Measurements from ENCODE around the gene FHL1. TPM values are rescaled to one million over a fixed set of nuclear protein-coding genes. Genes with fewer than 3 reads are reported as not detected.

The FHL1 gene
- total RNA-seq, 1 experiment from 2014 or later, result 20.0 TPM

- no TSS peak for BruUV-seq (replicated peaks)
- H2AFZ ChIP-seq (ENCODE audit: low read depth, low read length, poor library complexity, severe bottlenecking), result no peak overlapping the region
- no peaks in the 10 kb centered on the region for H3K4me1 ChIP-seq (ENCODE audit: control insufficient read depth in 1 of 2, insufficient read depth in 2 of 2, low read length in 2 of 2)
- no peak overlapping the region for H3K9ac ChIP-seq (ENCODE audit: low read length)
- no peaks in the 10 kb centered on the region for H4K20me1 ChIP-seq (ENCODE audit: insufficient read depth)
- no peak overlapping the region for H3K27ac ChIP-seq (ENCODE audit: low read depth, low read length)
- no peaks in the 10 kb centered on the region for H3K9me2 ChIP-seq (ENCODE audit: insufficient read depth)
- TF ChIP-seq RAD21 (IDR thresholded peaks at IDR 0.05; ENCODE audit: low read depth), result no peak
- TF ChIP-seq CEBPB (IDR thresholded peaks at IDR 0.05; ENCODE audit: low read depth), result no peak
- no peak for TF ChIP-seq TCF7L2 (IDR thresholded peaks at IDR 0.05; ENCODE audit: borderline replicate concordance, extremely low read depth, insufficient read depth, insufficient read length)
- no peak for TF ChIP-seq REST (IDR thresholded peaks at IDR 0.05; ENCODE audit: low read depth)
- TF ChIP-seq EGR1 (IDR thresholded peaks at IDR 0.05; ENCODE audit: low read depth), result no peak
- TF ChIP-seq EZH2 (IDR thresholded peaks at IDR 0.05), result no peak
- no peak for TF ChIP-seq ZFX (IDR thresholded peaks at IDR 0.05)
- TF ChIP-seq CBX3 (IDR thresholded peaks at IDR 0.05; ENCODE audit: low read depth), result no peak
- no peak for TF ChIP-seq SP1 (IDR thresholded peaks at IDR 0.05; ENCODE audit: low read depth)
- no peak for TF ChIP-seq MAX (IDR thresholded peaks at IDR 0.05)
- no peak for TF ChIP-seq FOSL1 (IDR thresholded peaks at IDR 0.05; ENCODE audit: low read depth)
- no peak for TF ChIP-seq SRF (IDR thresholded peaks at IDR 0.05; ENCODE audit: low read depth)
- no peak for TF ChIP-seq SIN3A (IDR thresholded peaks at IDR 0.05; ENCODE audit: low read depth)
- TF ChIP-seq EZH2phosphoT487 (IDR thresholded peaks at IDR 0.05; ENCODE audit: borderline replicate concordance), result no peak
- TF ChIP-seq ATF3 (IDR thresholded peaks at IDR 0.05), result no peak
- ATAC-seq (no peak), DNase-seq (ENCODE audit: low read depth, low spot score) (no peak)
- H3K9me3 ChIP-seq (ENCODE audit: control insufficient read depth in 1 of 2, insufficient read depth in 1 of 2, low read depth in 1 of 2, low read length in 2 of 2), result no peaks in the 10 kb centered on the region
- ChIA-PET CTCF (no interaction called here), POLR2A (no interaction called here), RAD21 (ENCODE audit: low non-redundant PET in 1 of 2, low total read pairs in 2 of 2, uncharacterized antibody in 2 of 2, unreplicated experiment in 2 of 2) (no interaction called here)
- H3K79me2 ChIP-seq (ENCODE audit: insufficient read depth, low read length), result no peaks in the 10 kb centered on the region
- H3K4me2 ChIP-seq (ENCODE audit: low read length), result no peak overlapping the region
- H3K27me3 ChIP-seq (ENCODE audit: insufficient read depth, low read length), result no peaks in the 10 kb centered on the region
- intact Hi-C loops (cut with micrococcal nuclease), result no loop called here
- no peak overlapping the region for H3K4me3 ChIP-seq (replicated peaks in 1 of 2; ENCODE audit: low read depth in 1 of 2, low read length in 2 of 2)
- H3K36me3 ChIP-seq (ENCODE audit: control insufficient read depth in 1 of 2, insufficient read depth in 2 of 2, low read length in 2 of 2), result no peaks in the 10 kb centered on the region
Measured at GRCh38 chrX:136195247-136195646, 47.9 kb downstream of the FHL1 start.
